HepG2 (cell line): ENCODE measurements around the gene EIF5A2.

Experiments
- HNRNPUL1 ChIP-seq: fragments of 200-400 bp; formaldehyde crosslinking; IDR thresholded peaks from 2 replicates; pipeline ENCODE4 v1.6.1; 2017; ENCODE audit warnings: low read depth, mild to moderate bottlenecking, low read length, moderate library complexity
- KLF16 ChIP-seq, 2 experiments: sonication (generic) in 1 of 2; formaldehyde crosslinking in 1 of 2; IDR thresholded peaks; 2 replicates each; pipeline versions ENCODE4 v1.6.1 to v1.8.0; 2016 to 2023; ENCODE audit warnings: missing genetic modification reagents in 2 of 2, missing compliant biosample characterization in 1 of 2
- REXO4 ChIP-seq: sonication (generic); formaldehyde crosslinking; IDR thresholded peaks from 2 replicates; pipeline ENCODE4 v1.8.0; 2022; ENCODE audit warnings: missing genetic modification reagents, mild to moderate bottlenecking, borderline replicate concordance
- STAG1 ChIP-seq: sonication (generic); formaldehyde crosslinking; IDR thresholded peaks from 2 replicates; pipeline ENCODE4 v1.4.0; 2020; ENCODE audit warnings: missing genetic modification reagents
- TOE1 ChIP-seq: sonication (generic); formaldehyde crosslinking; IDR thresholded peaks from 2 replicates; pipeline ENCODE4 v1.4.0; 2020; ENCODE audit warnings: mild to moderate bottlenecking, missing genetic modification reagents
- YEATS2 ChIP-seq: sonication (generic); formaldehyde crosslinking; IDR thresholded peaks from 2 replicates; pipeline ENCODE4 v1.4.0; 2020; ENCODE audit warnings: missing genetic modification reagents, borderline replicate concordance
- ZNF224 ChIP-seq: sonication (generic); formaldehyde crosslinking; IDR thresholded peaks from 2 replicates; pipeline ENCODE4 v1.5.0; 2020; ENCODE audit warnings: mild to moderate bottlenecking, missing genetic modification reagents
- TF ChIP-seq, protein P1 (sequence below): sonication (generic); formaldehyde crosslinking; IDR thresholded peaks from 2 replicates; pipeline ENCODE4 v1.5.0; 2020; ENCODE audit warnings: mild to moderate bottlenecking, missing genetic modification reagents, moderate library complexity

DNA sequence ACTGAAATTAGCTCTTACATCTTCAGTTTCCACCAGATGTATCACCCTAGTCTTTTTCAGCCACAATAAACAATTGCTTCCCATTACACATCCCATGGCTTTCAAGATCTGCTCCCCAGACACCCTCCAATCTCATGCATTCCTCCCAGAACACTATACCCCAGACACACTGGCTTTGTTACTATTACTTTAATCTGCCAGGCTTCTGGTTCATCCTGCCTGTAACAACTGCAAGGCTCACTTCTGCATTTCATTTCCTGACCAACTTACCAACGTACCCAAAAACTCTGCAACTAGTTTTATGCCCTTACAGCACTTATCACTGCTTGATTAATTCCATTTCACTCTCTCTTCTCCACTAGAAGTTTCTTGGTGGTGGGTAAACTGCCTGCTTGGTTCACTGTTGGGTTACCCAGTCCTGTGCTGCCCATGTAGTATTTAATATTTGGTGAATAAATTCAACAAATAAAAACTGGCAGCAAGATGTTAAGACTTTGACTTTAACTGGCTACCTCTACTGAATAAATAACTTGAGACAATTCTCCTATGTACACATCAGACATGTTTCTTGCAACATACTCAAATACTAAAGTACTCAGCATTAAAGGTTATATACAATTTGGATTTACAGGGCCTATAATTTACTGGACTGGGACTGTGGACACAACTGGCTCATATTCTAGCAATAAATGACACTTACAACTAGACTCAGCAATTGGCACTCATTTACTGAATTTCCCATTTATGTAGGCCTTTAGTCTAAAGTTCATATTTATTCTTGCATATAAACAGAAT lies 41.1 kb downstream of the EIF5A2 start:
- TF ChIP-seq KLF16 (CRISPR knock-in tag; IDR thresholded peaks at IDR 0.05) (no peak), YEATS2 (CRISPR knock-in tag) (no peak), REXO4 (CRISPR knock-in tag) (no peak), HNRNPUL1 (no peak), STAG1 (CRISPR knock-in tag) (no peak), ZNF224 (CRISPR knock-in tag) (no peak), TOE1 (CRISPR knock-in tag) (no peak)
- TF ChIP-seq, protein P1, sequence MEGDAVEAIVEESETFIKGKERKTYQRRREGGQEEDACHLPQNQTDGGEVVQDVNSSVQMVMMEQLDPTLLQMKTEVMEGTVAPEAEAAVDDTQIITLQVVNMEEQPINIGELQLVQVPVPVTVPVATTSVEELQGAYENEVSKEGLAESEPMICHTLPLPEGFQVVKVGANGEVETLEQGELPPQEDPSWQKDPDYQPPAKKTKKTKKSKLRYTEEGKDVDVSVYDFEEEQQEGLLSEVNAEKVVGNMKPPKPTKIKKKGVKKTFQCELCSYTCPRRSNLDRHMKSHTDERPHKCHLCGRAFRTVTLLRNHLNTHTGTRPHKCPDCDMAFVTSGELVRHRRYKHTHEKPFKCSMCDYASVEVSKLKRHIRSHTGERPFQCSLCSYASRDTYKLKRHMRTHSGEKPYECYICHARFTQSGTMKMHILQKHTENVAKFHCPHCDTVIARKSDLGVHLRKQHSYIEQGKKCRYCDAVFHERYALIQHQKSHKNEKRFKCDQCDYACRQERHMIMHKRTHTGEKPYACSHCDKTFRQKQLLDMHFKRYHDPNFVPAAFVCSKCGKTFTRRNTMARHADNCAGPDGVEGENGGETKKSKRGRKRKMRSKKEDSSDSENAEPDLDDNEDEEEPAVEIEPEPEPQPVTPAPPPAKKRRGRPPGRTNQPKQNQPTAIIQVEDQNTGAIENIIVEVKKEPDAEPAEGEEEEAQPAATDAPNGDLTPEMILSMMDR (CRISPR knock-in tag), result no peak
